Sciatic nerve (tissue), 2 donors: ENCODE measurements around the gene INPP5E. TPM values are rescaled to one million over a fixed set of nuclear protein-coding genes. Genes with fewer than 3 reads are reported as not detected.

Experiments used
- ATAC-seq: fragments of 200-7000 bp; cut with Tn5 transposase; one replicate; pipeline ENCODE4 v1.9.1; 2020; ENCODE audit warnings: mild to moderate bottlenecking, moderate library complexity
- DNase-seq: peaks from one replicate; pipeline ENCODE4 v3.0.0-alpha.2; 2020; ENCODE audit warnings: low spot score
- intact Hi-C: fragments of 100-400 bp; cut with DNase I; formaldehyde crosslinking; loops from one replicate; pipeline ENCODE4 v1.14.2; 2022
- total RNA-seq: library from RNA; stranded (reverse); fragmentation: NEBNext Ultra II Directional; extraction: Animal tissue kit (Norgen Biotek cat#: 25700); gene quantifications from one replicate; pipeline ENCODE4 v1.2.1, GENCODE V29; 2021
- donor health status: DM: no; HTN: no; CAD: no.
- donor health status: DM: no; HTN: no; CAD: no.

INPP5E gene
- total RNA-seq, 1 donor from 2014 or later, result 18.0 TPM

DNA sequence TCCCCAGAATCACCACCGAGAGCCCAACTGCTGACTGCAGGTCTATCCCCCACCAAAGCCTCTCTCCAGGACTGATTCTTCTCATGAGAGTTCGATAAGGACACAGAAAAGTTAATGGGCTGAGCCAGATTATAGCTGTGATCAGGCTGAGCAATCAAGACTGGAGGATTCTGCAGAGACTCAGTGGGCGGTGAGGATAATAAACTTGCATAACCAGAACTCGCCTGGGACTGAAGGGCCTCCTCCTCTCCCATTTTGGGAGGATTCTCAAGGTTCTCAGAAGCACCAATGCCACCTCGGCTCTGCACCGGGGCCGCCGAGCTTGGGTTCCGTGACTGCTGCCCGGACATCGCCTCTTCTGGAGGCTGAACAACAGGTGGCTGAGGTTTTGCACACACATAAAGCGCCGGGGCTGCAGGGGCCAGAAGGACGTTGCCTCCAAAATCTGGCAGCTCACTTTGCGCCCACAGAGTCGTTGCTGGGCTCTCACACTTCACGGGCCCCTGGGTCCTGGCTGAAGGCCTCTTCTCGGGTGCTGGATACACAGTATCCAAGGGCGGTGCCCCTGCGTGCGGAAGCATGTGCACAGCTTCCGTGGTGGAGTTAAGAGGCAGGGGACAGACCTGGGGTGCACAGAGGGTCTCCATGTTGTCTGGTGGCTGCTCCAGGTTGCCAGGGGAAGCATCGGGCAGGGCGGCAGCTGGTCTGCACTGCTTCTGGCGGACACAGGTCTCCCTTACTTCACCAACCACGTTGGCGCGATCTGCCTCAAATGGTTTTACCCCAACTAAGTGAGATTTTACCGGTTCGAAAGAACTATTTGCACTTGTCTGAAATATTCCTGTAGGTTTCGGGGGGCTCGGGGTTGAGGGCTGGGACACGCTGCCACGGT is 35.6 kb upstream of the INPP5E start:
- intact Hi-C loops, result no loop called here
- ATAC-seq (no peak), DNase-seq (no peak)

DNA sequence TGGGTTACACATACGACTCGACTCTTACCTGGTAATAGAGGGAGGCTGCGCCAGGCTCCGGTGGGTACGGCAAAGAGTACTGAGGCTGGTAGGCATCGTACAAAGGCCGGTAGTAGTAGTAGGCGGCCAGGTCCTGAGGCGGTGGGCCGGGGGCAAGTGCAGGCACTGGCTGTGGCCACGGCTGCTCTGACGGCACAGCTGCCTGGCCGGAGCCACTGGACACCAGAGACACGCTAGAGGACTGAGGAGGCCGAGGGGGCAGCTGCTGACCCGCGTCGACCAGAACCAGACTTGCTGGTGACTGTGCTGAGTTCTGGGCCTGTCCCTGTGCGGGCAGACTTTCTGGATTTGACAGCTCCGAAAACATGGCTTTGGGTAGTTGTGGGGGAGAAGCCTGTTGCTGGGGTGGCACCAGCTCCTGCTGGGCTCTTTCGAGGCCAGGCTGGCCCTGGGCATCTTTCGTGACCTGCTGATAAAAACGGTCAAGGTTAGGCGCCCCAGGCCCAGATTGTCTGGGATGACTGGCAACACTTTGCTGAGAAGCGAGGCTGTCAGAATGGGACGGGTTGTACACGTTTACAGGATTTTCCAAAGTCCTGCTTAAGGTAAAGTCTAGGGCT is 34.5 kb upstream of the INPP5E start:
- DNase-seq (no peak), ATAC-seq (no peak)
- intact Hi-C loops, result no loop called here

DNA sequence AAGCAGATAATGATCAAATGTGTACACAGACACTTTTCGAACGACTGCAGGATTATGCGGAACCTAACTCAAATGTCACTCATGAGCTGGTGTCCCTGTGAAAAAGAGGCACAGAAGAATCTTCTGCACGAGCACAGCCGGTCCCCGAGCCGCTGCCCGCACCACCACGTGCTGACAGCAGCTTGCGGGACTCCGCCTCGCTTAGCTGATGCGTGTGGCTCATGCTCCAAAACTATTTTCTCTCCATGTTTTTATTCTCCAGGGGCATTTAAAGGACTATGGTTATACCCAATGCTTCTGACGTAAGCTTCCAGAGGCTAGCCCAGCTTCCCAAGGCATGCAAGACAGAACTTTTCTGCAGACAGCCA is 33.7 kb upstream of the INPP5E start:
- no peak for ATAC-seq
- no peak for DNase-seq
- intact Hi-C loops, result no loop called here

DNA sequence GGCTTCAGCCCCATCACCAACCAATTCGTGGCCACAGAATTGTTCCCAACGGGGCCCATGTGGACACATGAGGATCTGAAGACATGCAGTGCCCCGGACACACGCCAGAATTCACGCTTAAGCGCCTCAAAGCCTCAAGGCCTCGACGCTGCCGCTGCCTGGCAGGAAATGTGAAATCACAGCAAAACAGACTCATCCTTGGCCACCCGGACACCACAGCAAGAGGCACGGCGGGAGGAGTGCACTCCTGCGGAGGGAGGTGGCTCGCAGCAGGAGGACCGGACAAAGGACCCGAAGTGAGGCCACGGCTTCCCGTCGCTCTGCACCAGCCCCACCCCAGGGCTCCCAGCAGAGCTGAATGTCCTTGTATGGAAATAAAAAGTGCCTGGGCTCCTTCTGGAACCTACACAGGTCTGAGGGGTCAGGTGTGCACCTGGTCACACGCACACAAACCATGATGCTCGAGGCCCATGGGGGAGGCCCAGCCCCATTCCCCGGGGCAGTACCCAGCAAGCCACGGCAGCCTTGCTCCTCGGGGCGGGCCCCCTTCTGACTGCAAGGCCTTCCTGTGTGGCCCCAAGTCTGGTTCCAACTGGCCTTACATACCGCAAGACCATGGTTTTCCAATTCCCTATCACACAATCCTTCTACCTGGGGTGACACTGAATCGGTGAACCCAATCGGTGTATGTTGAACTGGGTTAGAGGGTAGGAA is 33.2 kb upstream of the INPP5E start:
- no peak for ATAC-seq
- intact Hi-C loops, result no loop called here
- no peak for DNase-seq

- DNase-seq (no peak), ATAC-seq (no peak)
- intact Hi-C loops, result no loop called here
Measured at GRCh38 chr9:136471802-136472487, 32.3 kb upstream of the INPP5E start.

DNA sequence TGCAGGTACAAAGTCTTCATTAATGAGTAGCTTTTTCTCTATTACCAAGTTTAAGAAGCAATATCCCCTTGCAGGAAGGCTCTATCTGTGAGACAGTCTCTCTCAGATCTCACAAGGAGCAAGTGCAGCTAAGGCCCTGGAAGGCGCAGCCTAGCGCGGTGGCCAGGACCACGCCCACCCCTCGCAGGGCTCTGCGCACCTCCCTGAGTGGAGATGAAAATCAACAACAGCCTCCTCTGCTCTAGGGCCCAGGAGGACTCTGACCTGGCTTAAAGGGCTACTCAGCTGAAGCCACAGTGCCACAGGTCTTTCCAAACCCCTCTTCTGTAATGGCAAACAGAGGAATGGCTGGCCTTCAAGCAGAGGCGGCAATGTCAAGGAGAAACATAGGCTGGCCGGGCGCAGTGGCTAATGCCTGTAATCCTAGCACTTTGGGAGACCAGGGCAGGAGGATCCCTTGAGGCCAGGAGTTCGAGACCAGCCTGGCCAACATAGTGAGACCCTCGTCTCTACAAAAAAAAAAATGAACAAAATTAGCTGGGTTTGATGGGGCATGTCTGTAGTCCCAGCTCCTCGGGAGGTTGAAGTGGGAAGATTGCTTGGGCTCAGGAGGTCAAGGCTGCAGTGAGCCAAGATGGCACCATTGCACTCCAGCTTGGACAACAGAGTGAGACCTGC is 31.3 kb upstream of the INPP5E start:
- DNase-seq, result no peak
- no peak for ATAC-seq
- intact Hi-C loops, result no loop called here

DNA sequence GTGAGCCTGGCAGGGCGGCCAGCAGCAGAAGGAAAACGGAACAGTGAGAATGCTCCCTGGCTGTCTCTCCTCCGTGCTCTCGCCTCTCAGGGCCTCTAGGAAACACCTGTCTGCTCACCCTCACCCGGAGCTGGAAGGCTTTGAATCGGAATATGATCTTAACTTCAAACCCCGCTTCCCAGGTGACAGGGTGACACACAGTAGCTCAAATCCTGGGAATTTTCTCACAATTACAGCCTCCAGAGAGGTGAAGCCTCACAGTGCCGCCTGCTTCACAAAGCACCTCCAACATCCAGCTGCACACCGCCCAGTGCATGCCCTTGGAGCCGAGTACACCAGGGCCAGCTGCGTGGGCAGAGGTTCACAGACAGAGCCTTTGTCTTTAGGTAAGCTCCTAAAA is 30.7 kb upstream of the INPP5E start:
- intact Hi-C loops, result no loop called here
- DNase-seq (no peak), ATAC-seq (no peak)

DNA sequence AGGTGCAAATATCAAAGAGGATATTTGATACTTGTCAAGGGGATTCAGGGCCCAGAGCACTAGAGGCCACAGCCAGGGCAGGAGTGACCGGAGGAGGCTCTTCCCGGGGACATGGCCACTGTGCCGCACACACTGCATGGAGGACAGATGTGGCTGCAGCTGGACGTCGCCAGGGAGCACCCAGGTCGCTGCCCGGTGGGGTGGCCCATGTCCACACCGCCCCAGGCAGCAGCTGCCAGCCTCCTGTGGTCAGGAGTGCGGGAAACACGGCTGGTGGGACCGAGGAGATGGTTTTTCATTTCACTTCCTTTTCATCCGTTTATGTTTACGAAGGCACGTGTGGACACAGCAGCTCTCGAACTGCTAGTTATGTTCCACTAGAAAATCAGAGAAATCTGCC is 28.1 kb upstream of the INPP5E start:
- ATAC-seq (no peak), DNase-seq (no peak)
- intact Hi-C loops, result no loop called here

DNA sequence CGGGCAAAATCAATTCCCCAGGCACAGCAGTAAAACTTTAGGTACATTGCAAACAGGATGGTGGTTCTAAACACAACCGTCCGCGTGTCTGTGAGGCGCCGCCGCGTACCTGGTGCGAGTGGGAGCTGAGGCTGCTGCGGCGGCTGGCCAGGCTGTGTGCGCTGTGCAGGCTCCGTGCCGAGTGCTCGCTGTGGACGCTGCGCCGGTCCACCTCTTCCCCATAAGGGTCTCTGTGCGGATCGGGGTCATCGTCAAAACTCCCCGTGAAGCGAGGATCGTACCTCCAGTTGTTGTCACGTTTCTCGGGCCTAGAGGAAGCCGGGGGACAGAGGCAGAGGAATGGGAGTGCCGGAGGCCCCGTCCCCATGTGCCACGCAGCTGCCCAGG is 26.5 kb upstream of the INPP5E start:
- no peak for ATAC-seq
- intact Hi-C loops, result no loop called here
- DNase-seq, result no peak

GRCh38 chr9:136465500-136466154 is 26.0 kb upstream of the INPP5E start:
- DNase-seq, result no peak

GRCh38 chr9:136464241-136464640 is 24.6 kb upstream of the INPP5E start:
- no peak for DNase-seq
- ATAC-seq, result no peak
- intact Hi-C loops, result no loop called here

More at GRCh38 chr9:136465500-136466154, 26.0 kb upstream of the INPP5E start:
- intact Hi-C loops, result no loop called here
- ATAC-seq, result no peak

GRCh38 chr9:136463578-136463977 is 23.9 kb upstream of the INPP5E start:
- no peak for DNase-seq
- intact Hi-C loops, result no loop called here
- ATAC-seq, result no peak

- ATAC-seq, result no peak
- DNase-seq, result no peak
- intact Hi-C loops, result no loop called here
Measured at GRCh38 chr9:136462664-136463063, 23.0 kb upstream of the INPP5E start.

DNA sequence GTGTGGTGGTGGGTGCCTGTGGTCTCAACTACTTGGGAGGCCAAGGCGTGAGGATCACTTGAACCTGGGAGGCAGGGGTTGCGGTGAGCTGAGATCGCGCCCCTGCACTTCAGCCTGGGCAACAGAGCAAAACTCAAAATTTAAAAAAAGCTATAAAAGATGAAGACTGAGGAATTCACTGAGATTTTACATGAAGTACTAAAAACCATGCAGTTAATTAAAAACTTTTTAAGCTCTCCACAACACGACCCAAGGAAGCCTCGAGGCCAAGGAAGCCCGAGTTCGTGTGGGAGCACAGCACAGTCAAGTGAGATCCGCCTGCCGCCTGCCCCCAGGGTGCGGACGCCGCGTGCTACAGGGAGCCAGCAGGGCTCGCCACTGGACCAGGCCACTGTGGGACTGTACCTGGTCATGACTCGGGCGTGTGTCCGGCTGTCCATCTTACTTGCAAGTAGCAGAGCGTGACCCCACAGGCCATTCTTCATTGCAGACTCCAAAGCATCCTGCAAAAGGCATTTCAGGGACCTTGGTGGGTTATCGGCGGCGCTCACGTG is 21.2 kb upstream of the INPP5E start:
- DNase-seq, result no peak
- intact Hi-C loops, result no loop called here
- no peak for ATAC-seq

GRCh38 chr9:136459425-136459824 is 19.8 kb upstream of the INPP5E start:
- intact Hi-C loops, result no loop called here
- DNase-seq, result no peak
- ATAC-seq, result no peak

- DNase-seq (no peak), ATAC-seq (no peak)
- intact Hi-C loops, result no loop called here
Measured at GRCh38 chr9:136457326-136457725, 17.7 kb upstream of the INPP5E start.

DNA sequence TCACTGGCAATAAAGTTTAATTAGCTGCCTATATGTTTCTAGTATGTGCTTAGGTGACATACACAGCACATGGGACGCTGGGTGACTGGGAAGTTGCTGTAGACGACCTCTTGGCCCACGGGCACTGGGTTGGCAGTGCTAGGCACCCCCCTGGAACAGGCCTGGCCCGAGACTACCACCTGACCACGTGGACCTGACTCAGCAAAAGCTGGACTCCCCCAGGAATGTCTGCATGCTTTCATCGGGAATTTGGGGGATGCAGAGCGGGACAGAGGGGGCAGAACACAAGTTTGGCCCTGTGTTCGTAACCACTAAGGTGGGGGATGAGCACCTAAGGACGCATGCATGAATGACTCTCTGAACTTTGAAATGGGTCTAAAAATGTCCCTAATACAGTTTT is 16.6 kb upstream of the INPP5E start:
- intact Hi-C loops, result no loop called here
- DNase-seq, result no peak
- no peak for ATAC-seq
